GM18873 (cell line): ENCODE data around the gene POLR1D.

ENCODE experiments used
- ATAC-seq: cut with Tn5 transposase; IDR thresholded peaks from one replicate; pipeline ENCODE4 v1.9.1; 2021; ENCODE audit warnings: mild to moderate bottlenecking, moderate library complexity, moderate number of reproducible peaks; ENCODE audit not compliant: unreplicated experiment, low FRiP score

POLR1D gene

GRCh38 chr13:27670861-27671260, 49.2 kb downstream of the POLR1D start:
- ATAC-seq, result no peak

GRCh38 chr13:27672025-27672424, 50.3 kb downstream of the POLR1D start:
- no peak for ATAC-seq
